ENCODE data around the gene USP14. TPM values are rescaled to one million over a fixed set of nuclear protein-coding genes. Genes with fewer than 3 reads are reported as not detected.
A peak's percentile ranks its signal among the peaks of the same experiment; 100 is the strongest.
"Not testable (repeated sequence)": the region's sequence is repeated elsewhere in the genome, so short reads cannot be mapped to it uniquely, and the experiment has no call there.

Gene USP14
- total RNA-seq = 10 to 100 TPM; 27.8 to 40.7 (median 31.0) TPM
- polyA plus RNA-seq = 10 to 100 TPM; 11.4 to 26.1 (median 17.3) TPM

DNA sequence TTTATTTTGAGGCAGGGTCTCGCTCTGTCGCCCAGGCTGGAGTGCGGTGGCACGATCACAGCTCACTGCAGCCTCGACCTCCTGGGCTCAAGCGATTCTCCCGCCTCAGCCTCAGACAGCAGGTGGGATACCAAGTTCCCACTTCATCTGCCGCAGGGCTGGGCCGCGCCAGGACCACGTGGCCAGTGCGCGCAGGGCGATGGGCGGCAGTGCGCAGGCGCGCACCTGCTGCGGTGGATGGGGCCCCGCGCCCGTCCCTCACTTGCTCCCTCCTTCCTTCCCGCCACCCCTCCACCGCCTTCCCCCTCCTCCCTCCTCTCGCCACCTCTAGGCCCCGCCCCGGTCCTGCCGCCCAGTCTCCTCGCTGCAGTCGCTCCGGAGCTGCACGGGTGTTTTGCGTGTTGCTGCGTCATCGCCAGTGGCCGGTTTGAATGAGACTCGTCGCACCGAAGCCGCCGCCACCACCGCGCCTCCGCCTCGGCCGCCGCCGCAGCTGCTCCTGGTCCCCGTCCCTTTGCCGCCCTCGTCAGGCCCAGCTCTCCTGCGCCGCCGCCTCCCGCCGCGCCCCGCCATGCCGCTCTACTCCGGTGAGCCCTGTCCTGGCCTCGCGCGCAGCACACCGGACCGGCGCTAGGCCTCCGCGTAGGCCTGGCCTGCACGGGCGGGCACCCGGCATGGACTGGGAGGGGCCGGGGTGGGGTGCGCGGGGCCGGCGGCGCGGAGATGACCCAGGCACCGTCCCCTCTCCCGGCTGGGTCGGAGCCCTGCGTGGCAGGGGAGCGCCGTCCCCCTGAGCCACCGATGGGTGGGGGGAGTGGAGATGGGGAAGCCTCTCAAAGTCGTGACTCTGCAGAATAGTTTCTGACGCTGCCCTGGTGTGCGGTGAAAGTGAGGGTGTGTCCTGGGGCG is at the start of gene USP14:
Gene USP14 (plus strand): TSS at position 430 of the 909 bp plus-strand sequence. CDS start 142 bp downstream, at position 572.
- H3K9me3 ChIP-seq = no peaks in the 10 kb centered on the region
- TF ChIP-seq POLR2AphosphoS5 (IDR thresholded peaks at IDR 0.05) = peak; percentile 50 to 84 (median 78)
- TF ChIP-seq EP300 (IDR thresholded peaks at IDR 0.05) = no peak
- DNase-seq = peak; percentile 98
- peak within 1 kb of the TSS; percentile 89 to 96 (median 95) for H3K4me3 ChIP-seq
- peak within 1 kb of the TSS; percentile 86 to 90 (median 88) for H3K27ac ChIP-seq
- peaks cover 0 to 6% (median 2%) of the 10 kb centered on the region in 4 donors for H3K36me3 ChIP-seq
- no peaks in the 10 kb centered on the region for H3K27me3 ChIP-seq
- intact Hi-C loops (cut with DNase I) = no loop called here
- WGBS, 2 donors = 1 to 3% methylated on average over 89 of the region's 89 CpGs
- peaks cover 0 to 27% (median 21%) of the 10 kb centered on the region in 4 donors for H3K4me1 ChIP-seq

GRCh38 chr18:108665-109063 is 49.7 kb upstream of the USP14 start:
- DNase-seq; H3K4me3 ChIP-seq; H3K9me3 ChIP-seq; H3K36me3 ChIP-seq; H3K27me3 ChIP-seq; H3K27ac ChIP-seq; H3K4me1 ChIP-seq; intact Hi-C loops (cut with DNase I): not testable (repeated sequence)
- no CpG with 5 or more reads among the region's 3 CpGs for WGBS, 2 donors

- H3K36me3 ChIP-seq; H3K4me3 ChIP-seq; H3K4me1 ChIP-seq; H3K27ac ChIP-seq; H3K9me3 ChIP-seq; intact Hi-C loops (cut with DNase I); H3K27me3 ChIP-seq: not testable (repeated sequence)
- 20 to 42% methylated on average over 7 of the region's 7 CpGs for WGBS, 2 donors
- peak; percentile 80 for DNase-seq
- TF ChIP-seq, protein P1, sequence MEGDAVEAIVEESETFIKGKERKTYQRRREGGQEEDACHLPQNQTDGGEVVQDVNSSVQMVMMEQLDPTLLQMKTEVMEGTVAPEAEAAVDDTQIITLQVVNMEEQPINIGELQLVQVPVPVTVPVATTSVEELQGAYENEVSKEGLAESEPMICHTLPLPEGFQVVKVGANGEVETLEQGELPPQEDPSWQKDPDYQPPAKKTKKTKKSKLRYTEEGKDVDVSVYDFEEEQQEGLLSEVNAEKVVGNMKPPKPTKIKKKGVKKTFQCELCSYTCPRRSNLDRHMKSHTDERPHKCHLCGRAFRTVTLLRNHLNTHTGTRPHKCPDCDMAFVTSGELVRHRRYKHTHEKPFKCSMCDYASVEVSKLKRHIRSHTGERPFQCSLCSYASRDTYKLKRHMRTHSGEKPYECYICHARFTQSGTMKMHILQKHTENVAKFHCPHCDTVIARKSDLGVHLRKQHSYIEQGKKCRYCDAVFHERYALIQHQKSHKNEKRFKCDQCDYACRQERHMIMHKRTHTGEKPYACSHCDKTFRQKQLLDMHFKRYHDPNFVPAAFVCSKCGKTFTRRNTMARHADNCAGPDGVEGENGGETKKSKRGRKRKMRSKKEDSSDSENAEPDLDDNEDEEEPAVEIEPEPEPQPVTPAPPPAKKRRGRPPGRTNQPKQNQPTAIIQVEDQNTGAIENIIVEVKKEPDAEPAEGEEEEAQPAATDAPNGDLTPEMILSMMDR (IDR thresholded peaks at IDR 0.05) = peak in 1 of 4 experiments; percentile 18
Observed at GRCh38 chr18:109130-109921, 49.0 kb upstream of the USP14 start.

GRCh38 chr18:109922-110261 is 48.5 kb upstream of the USP14 start:
- H3K9me3 ChIP-seq; H3K27ac ChIP-seq; H3K27me3 ChIP-seq; H3K36me3 ChIP-seq; intact Hi-C loops (cut with DNase I); H3K4me1 ChIP-seq; H3K4me3 ChIP-seq: not testable (repeated sequence)
- DNase-seq = peak; percentile 67
- WGBS, 2 donors = 55 to 60% methylated on average over 5 of the region's 5 CpGs

DNA sequence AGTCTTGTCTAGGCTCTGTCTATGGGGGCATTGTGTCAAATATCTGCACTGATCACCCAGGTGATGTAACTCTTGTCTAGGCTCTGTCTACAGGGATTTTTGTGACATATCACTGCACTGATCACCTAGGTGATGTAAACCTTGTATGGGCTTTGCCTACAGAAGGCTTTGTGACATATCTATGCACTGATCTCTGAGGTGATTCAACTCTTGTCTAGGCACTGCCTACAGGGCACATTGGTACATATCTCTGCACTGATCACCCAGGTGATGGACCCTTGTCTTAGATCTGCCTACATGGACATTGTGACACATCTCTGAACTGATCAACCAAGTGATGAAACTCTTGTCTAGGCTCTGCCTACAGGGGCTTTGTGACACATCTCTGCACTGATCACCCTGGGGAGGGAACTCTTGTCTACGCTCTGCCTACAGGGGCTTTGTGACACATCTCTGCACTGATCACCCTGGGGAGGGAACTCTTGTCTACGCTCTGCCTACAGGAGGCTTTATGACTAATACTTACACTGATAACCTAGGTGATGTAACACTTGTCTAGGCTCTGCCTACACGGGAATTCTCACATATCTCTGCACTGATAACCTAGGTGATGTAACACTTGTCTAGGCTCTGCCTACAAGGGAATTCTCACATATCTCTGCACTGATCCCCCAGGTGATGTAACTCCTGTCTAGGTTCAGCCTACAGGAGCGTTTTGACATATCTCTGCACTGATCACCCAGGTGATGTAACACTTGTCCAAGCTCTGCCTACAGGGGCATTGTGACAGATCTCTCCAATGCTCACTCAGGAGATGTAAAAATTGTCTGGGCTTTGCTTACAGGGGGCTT is 47.8 kb upstream of the USP14 start:
- H3K4me3 ChIP-seq; H3K4me1 ChIP-seq; H3K27me3 ChIP-seq; intact Hi-C loops (cut with DNase I); DNase-seq; H3K27ac ChIP-seq; H3K36me3 ChIP-seq; H3K9me3 ChIP-seq: not testable (repeated sequence)
- 54 to 60% methylated on average over 4 of the region's 4 CpGs for WGBS, 2 donors

DNA sequence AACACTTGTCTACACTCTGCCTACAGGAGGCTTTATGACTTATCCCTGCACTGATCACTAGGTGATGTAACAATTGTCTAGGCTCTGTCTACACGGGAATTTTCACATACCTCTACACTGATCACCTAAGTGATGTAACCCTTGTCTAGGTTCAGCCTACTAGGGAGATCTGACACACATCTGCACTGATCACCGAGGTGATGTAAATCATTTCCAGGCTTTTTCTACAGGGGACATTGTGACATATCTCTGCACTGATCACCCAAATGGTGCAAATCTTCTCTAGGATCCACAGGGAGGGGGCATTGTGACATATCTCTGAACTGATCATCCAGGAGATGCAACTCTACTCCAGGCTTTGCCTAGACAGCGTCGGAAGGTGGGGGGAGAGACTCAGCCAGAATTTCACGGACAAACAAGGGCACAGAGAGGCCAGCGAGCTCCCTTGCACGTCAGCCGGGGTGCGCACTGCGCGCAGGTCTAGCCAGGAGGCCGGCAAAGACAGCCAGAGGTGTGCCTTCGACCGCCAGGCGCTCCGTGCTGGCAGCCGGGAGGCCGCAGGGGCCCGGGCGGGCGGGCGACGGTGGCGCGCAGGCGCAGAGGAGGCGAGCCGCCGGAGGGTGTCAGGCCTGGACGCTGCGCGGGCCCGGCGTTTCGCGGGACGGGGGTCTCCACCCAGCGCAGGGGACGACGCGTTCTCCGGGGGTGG is 46.9 kb upstream of the USP14 start:
- DNase-seq = peak; percentile 68

GRCh38 chr18:112015-112733 is 46.2 kb upstream of the USP14 start:
- H3K36me3 ChIP-seq; H3K9me3 ChIP-seq; H3K4me1 ChIP-seq; H3K27me3 ChIP-seq; intact Hi-C loops (cut with DNase I): not testable (repeated sequence)
- Histone ChIP-seq H3K4me3 (peak overlapping the region; percentile 8 to 52 (median 42)), H3K27ac (peak overlapping the region in 3 of 4 donors; percentile 35 to 78 (median 56))
- 32 to 42% methylated on average over 32 to 33 of the region's 43 CpGs for WGBS, 2 donors
- peak; percentile 85 for DNase-seq

More for the DNA sequence above, 46.9 kb upstream of the USP14 start:
- Histone ChIP-seq H3K4me3 (peak overlapping the region; percentile 8 to 52 (median 42)), H3K27me3 (no peaks in the 10 kb centered on the region), H3K36me3 (no peaks in the 10 kb centered on the region), H3K4me1 (peaks cover 0 to 7% (median 2%) of the 10 kb centered on the region in 4 donors), H3K27ac (peak overlapping the region in 3 of 4 donors; percentile 35 to 78 (median 56)), H3K9me3 (no peaks in the 10 kb centered on the region)
- no peak for TF ChIP-seq POLR2A (IDR thresholded peaks at IDR 0.05)
- TF ChIP-seq, protein P1 (IDR thresholded peaks at IDR 0.05) = no peak
- no peak for TF ChIP-seq EP300 (IDR thresholded peaks at IDR 0.05)
- no peak for TF ChIP-seq POLR2AphosphoS5 (IDR thresholded peaks at IDR 0.05)
- WGBS, 2 donors = 14 to 20% methylated on average over 42 of the region's 42 CpGs
- intact Hi-C loops (cut with DNase I) = no loop called here

DNA sequence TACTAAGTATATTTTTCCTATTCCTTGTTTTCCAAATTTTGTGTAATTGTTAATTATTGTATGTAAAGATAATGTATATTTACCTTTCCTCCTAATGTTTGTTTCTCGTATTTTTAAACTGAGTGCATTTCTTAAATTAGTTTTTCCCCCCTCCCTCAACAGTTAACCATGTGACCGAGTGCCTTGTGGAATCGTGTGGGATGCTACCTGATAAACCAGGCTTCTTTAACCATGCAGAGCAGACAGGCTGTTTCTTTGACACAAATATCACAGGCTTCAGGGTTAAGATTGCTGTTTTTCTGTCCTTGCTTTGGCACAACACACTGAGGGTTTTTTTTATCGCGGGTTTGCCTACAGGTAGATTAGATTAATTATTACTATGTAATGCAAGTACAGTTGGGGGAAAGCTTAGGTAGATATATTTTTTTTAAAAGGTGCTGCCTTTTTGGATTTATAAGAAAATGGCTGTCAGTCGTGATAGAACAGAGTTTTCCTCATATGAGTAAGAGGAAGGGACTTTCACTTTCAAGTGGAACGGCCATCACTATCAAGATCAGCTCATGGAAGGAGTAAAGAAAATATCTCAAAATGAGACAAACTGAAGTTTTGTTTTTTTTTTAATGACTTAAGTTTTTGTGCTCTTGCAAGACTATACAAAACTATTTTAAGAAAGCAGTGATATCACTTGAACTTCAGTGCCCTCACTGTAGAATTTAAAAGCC is 37.7 kb upstream of the USP14 start:
- H3K36me3 ChIP-seq; DNase-seq; intact Hi-C loops (cut with DNase I); H3K27me3 ChIP-seq; H3K4me1 ChIP-seq; H3K27ac ChIP-seq; H3K4me3 ChIP-seq; H3K9me3 ChIP-seq: not testable (repeated sequence)
- WGBS, 2 donors = 71 to 80% methylated on average over 7 of the region's 7 CpGs
